GM19193 (cell line): ENCODE measurements around the gene EPSTI1.

Experiments used
- POLR2A ChIP-seq: IDR thresholded peaks from 4 replicates; pipeline ENCODE4 v1.6.1; 2011; ENCODE audit not compliant: insufficient read depth, insufficient read length; ENCODE audit errors: extremely low read depth

Gene EPSTI1

DNA sequence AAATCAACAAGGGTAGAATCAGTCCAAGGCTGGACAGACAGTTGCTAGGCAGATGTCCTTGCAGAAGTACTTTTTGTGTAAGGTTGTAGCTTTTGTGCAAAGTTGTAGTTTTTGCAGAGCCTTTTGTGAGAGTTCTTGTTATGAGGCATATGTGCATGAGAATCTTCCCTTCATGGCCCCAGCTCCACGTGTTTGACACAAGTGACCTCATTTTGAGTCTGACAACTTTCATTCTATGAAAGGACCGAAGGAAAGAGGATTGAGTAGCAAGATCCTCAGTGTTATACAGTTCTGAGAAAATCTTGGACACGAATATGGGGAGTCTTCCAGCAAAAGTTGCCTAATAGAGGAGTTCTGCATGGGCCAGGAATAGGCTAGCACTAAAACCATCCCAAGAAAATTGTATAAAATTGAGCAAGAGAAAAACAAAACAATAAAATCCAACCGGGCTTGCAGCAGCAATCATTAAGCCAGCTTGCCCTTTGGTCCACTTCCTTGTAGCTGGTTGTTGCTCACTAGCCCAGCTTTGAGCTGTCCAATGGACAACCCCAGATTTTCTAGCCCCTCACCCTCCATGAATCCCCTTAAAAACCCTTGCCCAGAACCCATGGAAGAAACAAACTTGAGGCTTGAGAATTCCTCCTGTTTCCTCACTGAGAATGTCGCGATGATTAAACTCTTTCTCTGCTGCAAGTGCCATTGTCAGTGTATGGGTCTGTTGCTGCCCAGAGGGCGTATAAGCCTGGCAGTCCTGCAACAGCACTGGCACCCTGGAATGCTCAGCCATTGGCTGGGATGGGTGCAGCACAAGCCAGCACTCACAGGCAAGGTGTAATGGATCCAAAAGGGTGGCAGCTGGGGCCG is 6.5 kb downstream of the EPSTI1 start:
- no peak for TF ChIP-seq POLR2A

DNA sequence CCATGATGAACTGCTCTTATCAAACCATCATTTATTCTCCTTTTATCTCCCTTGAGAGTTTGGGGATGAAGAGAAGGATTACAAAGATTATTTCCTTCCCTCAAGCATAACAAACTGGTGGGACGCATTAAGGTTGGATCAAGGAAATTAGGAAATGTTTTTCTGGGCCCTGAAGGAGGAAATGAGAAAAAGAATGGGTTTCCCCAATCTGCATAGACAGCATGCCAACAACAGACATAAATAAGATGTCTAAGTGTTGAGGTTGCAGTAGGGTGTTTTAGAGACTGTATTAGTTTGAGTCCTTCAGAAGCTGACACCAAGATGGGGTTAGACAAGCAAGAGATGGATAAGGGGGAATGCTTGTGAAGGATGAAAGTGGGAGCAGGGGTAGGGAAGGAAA is 7.3 kb downstream of the EPSTI1 start:
- TF ChIP-seq POLR2A: no peak

DNA sequence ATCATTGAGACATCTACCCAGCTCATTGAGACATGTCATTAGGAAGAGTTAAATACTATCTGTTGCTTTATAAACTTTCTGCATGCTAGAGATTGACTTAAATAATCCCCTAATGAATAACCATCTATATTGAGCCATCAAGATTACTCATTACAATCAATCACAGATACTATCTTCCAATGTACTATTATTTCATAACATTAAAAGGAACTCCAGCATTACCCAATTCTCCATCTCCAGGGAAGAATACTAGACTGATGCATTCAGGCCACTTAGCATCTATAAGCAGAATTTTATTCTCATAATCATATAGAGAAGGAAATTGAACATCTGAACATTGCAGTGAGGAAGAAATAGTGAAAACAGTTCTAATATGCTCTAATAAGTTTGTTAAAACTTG is 8.0 kb downstream of the EPSTI1 start:
- TF ChIP-seq POLR2A: no peak

DNA sequence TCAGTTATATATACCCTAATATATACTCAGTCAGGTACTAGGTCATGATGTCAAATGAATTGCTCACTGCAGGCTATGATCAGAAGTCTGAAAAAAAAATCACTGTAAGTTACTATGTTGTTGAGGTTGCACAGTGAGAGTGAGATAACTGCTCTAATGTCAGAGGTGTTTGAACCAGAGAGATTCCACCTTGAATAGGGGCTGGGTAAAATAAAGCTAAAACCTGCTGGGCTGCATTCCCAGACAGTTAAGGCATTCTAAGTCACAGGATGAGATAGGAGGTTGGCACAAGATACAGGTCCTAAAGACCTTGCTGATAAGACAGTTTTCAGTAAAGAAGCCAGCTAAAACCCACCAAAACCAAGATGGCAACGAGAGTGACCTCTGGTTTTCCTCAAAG is 10.2 kb downstream of the EPSTI1 start:
- TF ChIP-seq POLR2A: no peak

DNA sequence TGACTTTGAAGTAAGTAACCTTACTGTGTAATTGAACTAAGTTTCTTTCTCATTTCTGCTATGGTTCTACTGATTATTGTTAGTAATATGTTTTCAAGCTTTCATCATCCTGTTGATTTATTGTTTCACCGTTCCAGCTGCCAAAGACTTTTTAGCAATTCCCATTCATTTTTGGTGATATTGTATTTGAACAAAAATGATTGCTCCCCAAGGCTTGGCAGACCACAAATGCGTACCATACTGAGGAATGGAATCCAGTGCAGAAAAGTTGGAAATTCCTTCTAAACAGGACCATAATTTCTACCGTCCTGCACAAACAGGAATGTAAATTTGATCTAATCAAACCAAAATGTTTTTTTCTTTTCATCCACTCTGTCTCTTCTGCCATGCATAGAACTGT is 10.7 kb downstream of the EPSTI1 start:
- no peak for TF ChIP-seq POLR2A

DNA sequence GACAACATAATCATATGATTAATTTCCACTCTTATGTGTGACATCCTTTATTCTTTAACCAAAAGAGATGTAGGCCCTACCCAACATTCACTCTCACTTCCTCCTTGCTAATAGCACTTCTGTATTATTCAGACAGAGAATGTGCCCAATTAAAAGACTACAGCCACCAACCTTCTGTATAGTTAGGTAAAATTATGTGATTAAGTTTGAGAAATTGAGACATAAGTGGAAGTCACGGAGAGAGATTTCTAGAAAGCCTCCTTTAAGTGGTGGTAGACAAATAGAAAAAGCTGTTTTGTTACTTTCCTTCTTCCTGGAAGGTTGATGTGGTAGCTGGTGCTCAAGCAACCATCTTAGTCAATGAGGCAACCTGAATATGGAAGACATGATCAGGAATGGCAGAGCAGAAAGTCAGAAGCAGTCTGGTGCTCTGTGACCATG is 14.8 kb downstream of the EPSTI1 start:
- no peak for TF ChIP-seq POLR2A

DNA sequence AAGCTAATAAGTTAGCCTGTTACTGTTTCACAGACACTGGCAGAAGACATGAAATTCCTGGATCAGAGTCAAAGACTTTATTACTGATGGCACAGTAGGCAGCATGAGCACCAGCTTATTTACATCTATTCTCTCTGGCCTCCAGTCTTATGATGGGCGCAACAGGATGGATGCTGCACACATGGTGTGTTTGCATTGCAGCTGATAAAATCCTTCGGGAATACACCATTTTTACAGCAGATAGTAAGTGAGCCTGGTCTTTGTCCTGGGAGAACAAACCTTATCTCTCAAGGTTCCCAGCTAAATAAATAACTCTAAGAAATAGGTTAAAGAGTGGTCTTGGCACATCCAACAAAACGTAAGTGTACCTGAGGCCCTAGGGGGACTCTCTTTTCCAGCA is 16.0 kb downstream of the EPSTI1 start:
- no peak for TF ChIP-seq POLR2A

DNA sequence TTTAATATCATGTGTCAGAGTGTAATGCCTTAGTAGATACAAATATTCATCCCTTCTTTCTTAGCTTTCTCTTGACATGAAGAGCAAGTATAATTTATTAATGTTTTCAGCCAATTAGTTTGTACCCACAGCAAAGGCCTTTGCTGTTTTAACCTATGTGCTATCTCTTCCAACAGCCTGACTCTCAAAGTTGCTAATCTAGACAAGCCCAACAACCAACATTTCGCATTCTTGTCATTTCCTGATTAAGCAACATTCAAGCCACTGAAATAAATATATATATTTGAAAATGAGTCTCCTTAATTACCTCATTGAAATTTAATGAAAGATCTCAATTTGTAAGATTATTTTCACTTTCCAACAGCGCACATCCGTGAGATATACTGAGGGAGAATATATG is 18.5 kb downstream of the EPSTI1 start:
- TF ChIP-seq POLR2A: no peak

DNA sequence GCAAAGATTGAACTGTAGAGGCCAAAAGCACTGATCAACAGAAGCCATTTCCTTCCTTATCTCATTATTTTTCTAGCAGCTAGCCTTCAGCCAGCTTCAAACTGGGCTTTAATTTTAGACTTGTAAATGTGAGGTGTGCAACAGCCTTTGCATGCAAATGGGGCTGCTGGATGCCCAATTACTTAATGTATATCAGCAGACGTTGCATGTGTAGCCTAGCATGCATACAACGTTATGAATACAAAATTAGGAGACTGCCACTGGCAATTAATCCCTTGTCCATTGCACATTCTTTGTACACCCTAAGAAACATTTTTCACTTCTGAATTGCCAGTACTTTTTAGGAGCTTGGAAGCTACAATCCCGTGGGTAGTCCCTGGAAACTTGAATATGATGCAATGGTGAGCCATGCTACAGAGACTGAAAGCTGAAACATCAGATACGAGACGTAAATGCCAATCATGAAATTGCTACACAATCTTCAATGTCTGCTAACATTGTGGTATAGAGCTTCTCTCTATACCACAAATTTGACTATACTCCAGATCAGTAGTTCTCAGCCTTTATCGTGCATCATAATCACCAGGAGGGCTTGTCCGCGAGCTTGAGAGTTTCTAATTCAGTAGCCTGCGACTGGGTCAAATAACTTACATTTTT is 20.2 kb downstream of the EPSTI1 start:
- TF ChIP-seq POLR2A: no peak

DNA sequence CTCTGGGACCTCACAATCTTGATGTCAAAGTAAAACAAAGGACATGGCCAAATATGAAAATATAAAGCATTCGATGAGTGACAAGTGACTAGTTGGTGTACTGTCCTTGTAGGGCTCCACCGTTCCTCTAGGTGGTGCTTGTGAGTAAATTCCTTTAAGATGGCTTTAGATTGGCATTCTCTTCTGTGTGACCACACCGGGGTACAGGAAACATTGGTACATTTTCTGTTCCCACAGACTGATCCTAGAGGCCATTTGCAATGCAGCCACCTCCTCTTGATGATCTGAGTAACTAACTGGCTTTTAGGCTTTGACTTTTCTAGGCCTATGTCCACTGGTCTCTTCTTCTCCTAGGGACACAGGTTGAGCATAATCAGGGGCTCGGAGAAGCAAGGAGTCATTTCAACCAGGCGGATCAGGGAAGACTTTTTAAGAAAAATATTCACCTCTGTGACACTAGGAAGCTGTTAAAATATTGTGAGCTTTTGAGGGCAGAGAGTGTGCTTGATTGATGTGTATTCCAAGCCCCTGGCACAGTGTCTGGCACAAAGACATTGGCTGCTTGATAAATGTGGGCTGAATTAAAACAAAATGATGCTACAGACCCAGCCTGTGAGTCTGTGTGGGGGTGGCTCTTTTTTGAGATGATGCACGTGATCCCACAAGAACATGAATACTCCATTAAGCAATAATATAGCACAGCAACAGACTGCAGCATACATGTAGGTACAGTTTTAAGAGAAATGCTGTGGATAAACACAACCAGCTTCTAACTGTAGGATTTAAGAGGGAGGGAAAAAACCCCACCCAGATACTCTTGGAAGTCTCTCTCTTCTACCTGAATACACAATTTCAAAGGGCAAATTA is 21.0 kb downstream of the EPSTI1 start:
- TF ChIP-seq POLR2A: no peak

DNA sequence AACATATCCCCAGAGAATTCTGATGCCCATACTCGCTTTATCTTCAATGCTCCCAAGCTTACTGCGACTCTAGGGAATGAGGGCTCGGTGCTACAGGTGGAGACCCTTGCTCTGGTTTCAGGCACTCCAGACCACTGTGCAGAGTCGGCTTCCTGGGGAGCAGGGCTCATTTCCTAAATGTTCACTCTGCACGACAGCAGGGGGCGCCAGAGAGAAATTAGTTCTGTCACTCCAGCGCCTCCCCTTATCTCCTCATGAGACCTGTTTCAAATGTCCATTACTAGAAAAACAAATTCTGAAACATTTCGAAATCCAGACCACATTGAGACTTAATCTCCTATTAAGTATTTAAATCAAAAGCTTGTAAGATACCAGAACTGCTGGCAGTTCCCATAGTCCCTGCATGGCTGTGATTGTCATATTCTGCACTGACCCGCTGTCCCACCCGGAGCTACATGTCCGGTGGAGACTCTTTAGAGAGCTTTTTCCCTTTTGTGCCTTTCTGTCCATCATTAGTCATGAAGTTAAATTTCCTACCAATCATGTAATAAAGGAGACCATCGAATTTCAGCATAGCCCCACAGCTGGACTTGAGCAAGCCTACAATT is 22.4 kb downstream of the EPSTI1 start:
- TF ChIP-seq POLR2A: no peak

DNA sequence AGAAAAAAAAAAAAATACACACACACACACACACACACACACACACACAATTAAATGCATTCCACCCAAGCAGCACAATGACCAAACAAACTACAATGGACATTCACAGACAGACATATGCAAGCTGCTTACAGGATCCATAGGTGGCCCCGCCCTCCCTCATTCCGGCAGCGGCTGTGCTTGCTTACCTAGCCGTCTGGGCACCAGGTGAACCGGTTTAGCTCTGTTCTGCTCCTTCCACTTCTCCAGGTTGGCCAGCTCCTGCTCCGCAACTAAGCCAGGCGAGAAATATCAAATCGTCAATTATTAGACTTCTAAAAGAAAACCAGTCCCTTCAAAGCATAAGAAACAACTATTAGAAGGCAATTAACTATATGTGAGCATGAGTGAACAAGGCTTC is 23.1 kb downstream of the EPSTI1 start:
- no peak for TF ChIP-seq POLR2A

DNA sequence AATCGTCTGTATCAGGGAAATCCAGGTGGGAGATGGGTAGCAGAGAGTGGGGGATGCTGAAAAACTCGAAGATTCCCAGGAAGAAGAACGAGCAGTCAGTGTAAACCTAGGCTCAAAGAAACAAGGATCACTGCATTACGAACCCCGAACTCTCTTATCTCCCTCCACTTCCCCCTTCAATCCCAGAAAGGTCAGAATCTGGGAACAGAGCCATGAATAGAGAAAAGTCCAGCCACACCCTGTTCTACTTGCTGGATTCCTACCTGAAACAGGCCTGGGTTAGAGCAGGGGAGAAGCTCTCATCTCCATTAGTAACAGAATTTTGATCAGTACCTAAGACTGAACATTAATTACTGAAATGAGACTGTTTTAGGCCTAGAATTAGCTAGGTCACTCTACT is 24.4 kb downstream of the EPSTI1 start:
- no peak for TF ChIP-seq POLR2A

DNA sequence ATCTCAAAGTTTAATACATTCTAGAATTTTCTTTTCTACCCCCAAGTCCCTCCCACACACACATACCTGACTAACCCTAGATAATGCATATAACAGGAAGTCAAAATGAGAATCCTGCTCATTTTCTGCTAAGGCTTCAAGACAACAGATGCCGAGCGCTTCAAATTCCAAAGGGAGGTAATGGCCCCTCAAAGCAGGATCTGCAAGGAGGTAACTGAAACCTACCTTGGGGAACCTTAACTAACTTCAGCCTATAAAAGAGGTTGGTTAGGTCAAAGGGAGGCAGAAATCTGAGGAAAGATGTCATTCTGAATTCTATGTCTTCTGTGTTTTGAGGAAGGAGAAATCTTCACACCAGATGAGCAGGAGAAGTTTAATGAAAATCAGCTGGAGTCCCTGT is 26.8 kb downstream of the EPSTI1 start:
- no peak for TF ChIP-seq POLR2A

DNA sequence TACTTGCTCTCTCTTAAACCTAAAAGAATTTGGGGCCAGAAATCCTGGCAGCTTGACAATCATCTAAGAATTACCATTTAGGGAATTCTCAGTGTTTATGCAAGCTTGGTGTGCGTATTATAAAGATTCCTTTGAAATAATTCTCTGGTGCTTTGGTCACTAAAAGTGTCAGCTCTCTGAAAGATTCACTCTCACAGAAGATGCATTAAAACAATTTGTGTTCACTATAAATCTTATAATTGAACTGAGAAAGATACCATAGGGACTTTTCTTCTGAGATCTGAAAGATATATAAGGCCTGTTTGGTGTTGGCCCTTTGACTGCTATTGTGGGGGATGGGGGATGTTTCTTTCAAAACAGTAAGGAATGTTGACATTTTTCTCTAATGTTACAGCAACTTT is 27.3 kb downstream of the EPSTI1 start:
- no peak for TF ChIP-seq POLR2A
